Renal pelvis (tissue), 12 donors: ENCODE results near the gene DYNLT1. TPM values are rescaled to one million over a fixed set of nuclear protein-coding genes. Genes with fewer than 3 reads are reported as not detected.
"Not testable (repeated sequence)": the region's sequence is repeated elsewhere in the genome, so short reads cannot be mapped to it uniquely, and the experiment has no call there.

Experiments used
- DNase-seq: peaks from one replicate; pipeline ENCODE4 v3.0.0-alpha.2; 2013
- long read RNA-seq, 16 experiments: transcript quantifications; one replicate each; lab custom pipeline, GENCODE V29; 2026
- polyA plus RNA-seq, 3 donors: library from polyadenylated mRNA; unstranded; fragments of 120-200 nt; gene quantifications; one replicate each; pipeline ENCODE4 v1.2.1, GENCODE V29; 2013; ENCODE audit not compliant: insufficient read length in 3 of 3

Gene DYNLT1
- polyA plus RNA-seq = 100 to 1,000 TPM; 151 to 177 (median 176) TPM
- long read RNA-seq, donor 1, transcript DYNLT1-203 (5 exons, 726 nt) = major isoform, 124 of 164 reads
- long read RNA-seq, donor 1, partial matches to known transcripts = 31 of 164 reads
- long read RNA-seq, donor 1, other reads (novel, unspliced or antisense) = 8 of 164 reads
- long read RNA-seq, donor 2, transcript DYNLT1-203 (5 exons, 726 nt) = major isoform, 139 of 172 reads
- long read RNA-seq, donor 2, partial matches to known transcripts = 24 of 172 reads
- long read RNA-seq, donor 2, other reads (novel, unspliced or antisense) = 5 of 172 reads
- long read RNA-seq, donor 3, transcript DYNLT1-203 (5 exons, 726 nt) = major isoform, 153 of 186 reads
- long read RNA-seq, donor 3, partial matches to known transcripts = 22 of 186 reads
- long read RNA-seq, donor 3, other reads (novel, unspliced or antisense) = 10 of 186 reads
- long read RNA-seq, donor 4, transcript DYNLT1-203 (5 exons, 726 nt) = major isoform, 165 of 202 reads
- long read RNA-seq, donor 4, partial matches to known transcripts = 23 of 202 reads
- long read RNA-seq, donor 4, other reads (novel, unspliced or antisense) = 12 of 202 reads
- long read RNA-seq, donor 5, transcript DYNLT1-203 (5 exons, 726 nt) = major isoform, 82 of 97 reads
- long read RNA-seq, donor 5, partial matches to known transcripts = 14 of 97 reads
- long read RNA-seq, donor 5, other reads (novel, unspliced or antisense) = 0 of 97 reads
- long read RNA-seq, donor 6, transcript DYNLT1-203 (5 exons, 726 nt) = major isoform, 132 of 151 reads
- long read RNA-seq, donor 6, partial matches to known transcripts = 11 of 151 reads
- long read RNA-seq, donor 6, other reads (novel, unspliced or antisense) = 5 of 151 reads
- long read RNA-seq, donor 7, transcript DYNLT1-203 (5 exons, 726 nt) = major isoform, 139 of 179 reads
- long read RNA-seq, donor 7, partial matches to known transcripts = 31 of 179 reads
- long read RNA-seq, donor 7, other reads (novel, unspliced or antisense) = 7 of 179 reads
- long read RNA-seq, donor 8, transcript DYNLT1-203 (5 exons, 726 nt) = major isoform, 47 of 47 reads
- long read RNA-seq, donor 8, partial matches to known transcripts = 0 of 47 reads
- long read RNA-seq, donor 8, other reads (novel, unspliced or antisense) = 0 of 47 reads
- long read RNA-seq, donor 9, transcript DYNLT1-203 (5 exons, 726 nt) = major isoform, 154 of 209 reads
- long read RNA-seq, donor 9, partial matches to known transcripts = 51 of 209 reads
- long read RNA-seq, donor 9, other reads (novel, unspliced or antisense) = 0 of 209 reads
- long read RNA-seq, donor 10, transcript DYNLT1-201 (3 exons, 774 nt) = minor isoform, 5 of 116 reads
- long read RNA-seq, donor 10, transcript DYNLT1-203 (5 exons, 726 nt) = major isoform, 100 of 116 reads
- long read RNA-seq, donor 10, partial matches to known transcripts = 11 of 116 reads
- long read RNA-seq, donor 10, other reads (novel, unspliced or antisense) = 0 of 116 reads
- long read RNA-seq, donor 11, transcript DYNLT1-203 (5 exons, 726 nt) = major isoform, 99 of 112 reads
- long read RNA-seq, donor 11, partial matches to known transcripts = 13 of 112 reads
- long read RNA-seq, donor 11, other reads (novel, unspliced or antisense) = 0 of 112 reads
- long read RNA-seq, donor 12, transcript DYNLT1-203 (5 exons, 726 nt) = major isoform, 150 of 180 reads
- long read RNA-seq, donor 12, partial matches to known transcripts = 26 of 180 reads
- long read RNA-seq, donor 12, other reads (novel, unspliced or antisense) = 0 of 180 reads
- long read RNA-seq, donor 13, transcript DYNLT1-203 (5 exons, 726 nt) = major isoform, 77 of 95 reads
- long read RNA-seq, donor 13, partial matches to known transcripts = 16 of 95 reads
- long read RNA-seq, donor 13, other reads (novel, unspliced or antisense) = 0 of 95 reads
- long read RNA-seq, donor 14, transcript DYNLT1-203 (5 exons, 726 nt) = major isoform, 222 of 280 reads
- long read RNA-seq, donor 14, partial matches to known transcripts = 42 of 280 reads
- long read RNA-seq, donor 14, other reads (novel, unspliced or antisense) = 12 of 280 reads
- long read RNA-seq, donor 15, transcript DYNLT1-203 (5 exons, 726 nt) = major isoform, 153 of 222 reads
- long read RNA-seq, donor 15, partial matches to known transcripts = 53 of 222 reads
- long read RNA-seq, donor 15, other reads (novel, unspliced or antisense) = 14 of 222 reads
- long read RNA-seq, donor 16, transcript DYNLT1-203 (5 exons, 726 nt) = major isoform, 179 of 255 reads
- long read RNA-seq, donor 16, partial matches to known transcripts = 63 of 255 reads
- long read RNA-seq, donor 16, other reads (novel, unspliced or antisense) = 10 of 255 reads

DNA sequence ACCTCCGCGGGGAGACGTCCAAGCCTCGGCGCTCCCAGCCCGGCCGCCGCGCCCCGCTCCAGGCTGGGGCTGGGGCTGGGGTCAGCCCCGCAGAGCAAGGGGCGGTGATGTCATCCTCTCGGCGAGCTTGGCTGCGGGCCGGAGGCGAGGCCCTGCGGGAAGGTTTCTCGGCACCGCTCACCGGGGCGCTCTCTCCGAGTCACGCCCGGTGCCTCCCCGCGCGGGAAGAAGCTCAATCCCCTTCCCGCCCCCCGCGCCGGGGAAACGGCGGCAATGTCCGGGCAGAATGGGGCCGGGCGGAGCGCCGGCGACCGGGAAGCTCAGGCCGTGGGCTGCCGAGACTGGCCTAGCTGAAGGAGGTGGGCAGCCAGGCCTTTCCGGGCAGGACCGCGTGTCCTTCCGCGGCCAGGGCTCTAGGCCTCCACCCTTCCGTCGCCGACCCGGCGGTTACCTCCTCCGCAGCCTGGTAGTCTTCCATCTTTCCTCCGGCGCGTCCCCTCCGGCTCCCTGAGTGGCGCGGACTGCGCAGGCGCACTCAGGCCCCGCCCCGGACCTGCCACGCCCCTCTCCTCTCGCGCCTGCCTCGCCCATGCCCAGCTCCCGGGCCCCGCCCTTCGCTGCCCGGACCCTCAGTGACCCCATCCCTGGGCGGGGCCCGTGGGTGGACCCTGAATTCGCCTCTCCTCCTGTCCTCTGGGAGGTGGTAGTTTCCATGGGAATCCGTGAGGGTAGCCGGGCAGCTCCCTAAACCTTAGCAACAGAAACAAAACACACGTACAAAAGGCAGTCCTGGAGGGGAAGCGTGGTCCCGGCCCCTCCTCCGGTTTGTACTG, at the start of gene DYNLT1:
Gene DYNLT1, minus strand, starts transcription at position 513 of the 833 bp plus-strand sequence. Its CDS starts 35 bp downstream, at position 478.
- peak; percentile 94 for DNase-seq

DNA sequence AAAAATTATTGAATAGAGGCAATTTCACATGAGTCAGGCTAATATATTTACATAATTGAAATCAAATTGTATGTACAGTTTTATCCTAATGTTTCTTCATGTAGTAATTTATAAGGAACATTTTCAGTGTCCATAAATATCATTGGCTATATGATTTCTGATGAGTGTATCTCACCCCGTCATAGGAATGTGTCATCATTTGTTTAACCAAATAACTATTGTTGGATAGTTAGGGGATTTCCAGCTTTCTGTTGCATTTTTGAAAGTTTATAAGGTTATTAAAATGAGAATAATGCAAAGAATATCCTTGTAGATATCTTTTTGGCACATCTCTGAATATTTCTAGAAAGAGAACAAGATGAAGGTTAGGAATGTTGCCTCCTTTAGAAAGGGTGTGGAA, 44.3 kb upstream of the DYNLT1 start:
- DNase-seq = no peak

DNA sequence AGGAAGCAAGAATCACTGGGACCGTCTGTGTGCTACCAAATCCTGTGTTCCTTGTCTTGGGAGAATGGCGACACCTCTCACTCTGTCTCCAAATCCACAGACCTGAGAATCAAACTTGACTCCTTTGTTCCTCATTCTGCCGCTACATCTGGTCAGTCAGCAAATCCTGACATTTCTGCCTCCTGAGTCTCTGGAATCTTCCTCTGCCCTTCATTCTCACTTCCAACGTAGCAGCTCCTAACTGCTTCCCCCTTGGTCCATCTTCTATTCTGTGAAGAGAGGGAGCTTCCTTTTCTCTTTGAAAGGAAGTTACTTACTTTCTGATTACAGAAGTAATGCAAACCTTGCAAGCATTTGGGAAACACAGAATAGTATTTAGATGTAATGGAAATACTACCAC, 43.0 kb upstream of the DYNLT1 start:
- no peak for DNase-seq

DNA sequence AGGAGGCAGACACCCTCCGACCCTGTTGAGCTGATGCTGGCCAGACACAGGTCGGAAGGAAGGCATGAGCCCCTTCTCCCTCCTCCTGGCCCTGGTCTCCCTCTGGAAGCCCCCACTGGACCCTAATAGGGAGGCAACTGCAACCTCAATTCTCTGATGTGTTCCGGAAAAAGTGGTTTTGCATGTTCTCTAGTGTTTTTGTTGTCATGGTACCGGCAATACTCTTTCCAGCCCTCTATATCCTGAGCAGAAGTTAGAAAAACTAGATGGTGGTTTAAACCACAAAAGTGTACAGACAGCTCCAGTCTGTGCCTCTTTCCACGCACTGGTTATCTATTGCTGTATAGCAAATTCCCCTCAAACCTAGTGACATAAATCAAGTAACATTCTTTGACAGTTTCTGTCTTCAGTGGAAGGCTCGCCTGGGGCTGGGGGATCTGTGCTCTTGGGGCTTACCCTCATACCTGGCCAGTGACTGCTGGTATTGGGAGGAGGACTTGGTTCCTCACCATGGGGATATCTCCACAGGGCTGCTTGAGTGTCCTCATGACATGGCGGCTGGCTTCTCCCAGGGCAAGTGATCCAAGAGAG, 42.3 kb upstream of the DYNLT1 start:
- no peak for DNase-seq

DNA sequence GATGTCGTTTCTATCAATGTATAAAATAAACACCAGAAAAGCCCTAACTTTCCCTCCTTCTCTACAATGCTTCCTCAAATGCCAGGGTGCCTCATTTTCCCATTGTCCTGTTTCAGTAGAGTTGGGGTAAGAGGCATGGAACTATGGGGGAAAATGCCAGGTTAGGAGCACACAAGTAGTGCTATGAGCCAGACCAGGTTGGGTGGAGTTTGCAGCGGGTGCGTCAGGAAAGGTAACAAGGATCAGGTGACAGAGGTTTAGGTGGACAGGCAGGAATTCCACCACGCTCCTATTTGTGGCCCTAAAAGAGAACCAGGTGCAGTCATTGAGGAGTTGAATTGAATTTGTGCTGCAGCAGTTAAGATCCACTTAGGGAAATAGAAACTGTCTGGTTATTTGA, 41.8 kb upstream of the DYNLT1 start:
- DNase-seq = no peak

DNA sequence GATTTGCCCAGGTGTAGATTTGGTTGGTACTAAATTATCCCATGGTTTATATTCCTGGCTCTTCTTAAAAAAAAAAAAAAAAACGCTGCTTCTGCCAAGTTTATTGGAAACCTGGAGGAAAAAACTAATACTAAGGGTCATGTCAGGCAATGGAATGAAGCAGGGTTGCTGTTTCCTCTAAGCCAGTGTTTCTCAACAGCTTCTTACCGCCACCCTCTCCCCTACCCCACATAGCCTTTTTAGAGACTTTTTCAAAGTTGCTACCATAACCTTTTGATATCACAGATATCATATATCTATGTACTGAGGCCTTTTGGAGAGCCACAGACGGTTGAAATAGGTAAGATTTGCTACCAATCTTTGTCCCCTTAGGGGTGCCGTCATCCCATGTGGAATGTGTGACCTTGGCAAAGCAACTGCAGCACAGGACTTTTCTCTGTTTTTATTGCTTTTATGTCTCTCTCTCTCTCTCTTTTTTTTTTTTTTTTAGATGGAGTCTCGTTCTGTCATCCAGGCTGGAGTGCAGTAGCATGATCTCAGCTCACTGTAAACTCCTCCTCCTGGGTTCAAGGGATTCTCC, 40.3 kb upstream of the DYNLT1 start:
- no peak for DNase-seq

DNA sequence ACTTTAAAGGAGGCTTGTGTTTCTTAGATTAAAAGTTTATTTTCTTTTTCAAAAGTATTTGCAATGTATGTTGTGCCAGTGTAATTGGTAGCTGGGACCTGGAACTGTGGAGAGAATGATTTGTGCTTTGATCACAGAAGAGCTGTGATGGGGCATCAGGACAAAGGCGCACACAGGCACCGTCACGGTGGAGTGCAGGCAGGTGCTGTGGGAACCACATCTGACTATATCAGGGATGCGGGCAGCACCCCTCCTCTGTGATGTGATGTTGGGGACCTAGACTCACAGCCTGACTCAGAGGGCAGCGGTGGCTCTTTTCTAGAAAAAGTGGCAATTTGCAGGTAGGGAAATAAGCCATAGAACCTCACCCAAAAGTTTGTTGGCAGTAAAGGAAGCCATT, 39.8 kb upstream of the DYNLT1 start:
- DNase-seq = no peak

DNA sequence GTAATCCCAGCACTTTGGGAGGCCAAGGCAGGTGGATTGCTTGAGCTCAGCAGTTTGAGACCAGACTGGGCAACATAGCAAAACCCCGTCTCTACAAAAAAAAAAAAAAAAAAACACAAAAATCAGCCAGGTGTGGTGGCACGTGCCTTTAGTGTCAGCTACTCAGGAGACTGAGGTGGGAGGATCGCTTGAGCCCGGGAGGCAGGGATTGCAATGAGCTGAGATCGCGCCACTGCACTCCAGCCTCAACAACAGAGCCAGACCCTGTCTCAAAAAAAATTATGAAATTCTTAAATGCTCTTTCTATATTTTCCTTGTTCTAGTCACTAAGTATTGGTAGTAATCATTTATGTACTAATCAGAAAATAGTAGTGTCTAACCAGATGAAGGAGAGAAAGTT, 35.9 kb upstream of the DYNLT1 start:
- DNase-seq = no peak

DNA sequence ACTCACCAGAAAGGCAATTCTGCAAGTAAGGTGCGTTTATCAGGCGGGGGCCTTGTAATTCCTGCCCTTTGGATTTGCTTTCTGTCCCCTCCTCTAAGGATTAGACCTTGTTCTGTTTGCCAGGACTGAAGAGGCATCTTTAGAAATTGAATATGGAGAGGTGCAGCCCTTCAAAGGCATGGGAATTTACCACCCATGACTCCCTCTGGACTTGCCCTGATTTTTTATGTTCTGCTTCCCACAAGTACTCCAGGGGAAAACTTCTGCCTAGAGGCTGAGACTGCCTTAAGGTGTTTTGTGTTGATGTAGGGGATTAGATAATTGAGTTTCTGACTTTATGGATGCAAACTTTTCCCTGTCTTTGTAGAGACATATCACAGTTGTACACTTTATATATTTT, 35.5 kb upstream of the DYNLT1 start:
- DNase-seq = no peak

DNA sequence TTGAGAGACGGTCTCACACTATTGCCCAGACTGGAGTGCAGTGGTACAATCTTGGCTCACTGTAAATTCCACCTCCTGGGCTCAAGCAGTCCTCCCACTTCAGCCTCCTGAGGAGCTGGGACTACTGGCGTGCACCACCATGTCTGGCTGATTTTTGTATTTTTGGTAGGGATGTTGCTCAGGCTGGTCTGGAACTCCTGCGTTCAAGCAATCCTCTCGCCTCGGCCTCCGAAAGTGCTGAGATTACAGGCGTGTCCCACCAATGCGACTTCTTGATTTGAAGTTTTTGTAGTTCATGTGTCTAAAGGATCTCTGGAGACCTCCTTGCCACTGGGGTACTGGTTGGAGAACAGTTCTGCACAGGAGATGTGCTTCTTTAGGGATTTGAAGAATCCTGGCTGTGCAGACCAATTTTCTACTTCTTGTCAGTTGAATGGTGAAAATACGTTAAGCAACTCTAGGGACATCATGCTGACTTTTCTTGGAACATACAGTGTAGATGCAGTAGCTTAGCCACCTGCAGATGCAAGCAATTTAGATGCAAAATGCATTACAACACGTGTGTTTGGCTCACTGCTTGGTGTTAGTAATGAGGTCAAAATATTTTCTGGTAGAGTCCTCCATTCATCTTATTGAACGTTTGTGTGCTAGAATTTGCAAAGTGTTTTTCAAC, 33.5 kb upstream of the DYNLT1 start:
- DNase-seq = no peak

DNA sequence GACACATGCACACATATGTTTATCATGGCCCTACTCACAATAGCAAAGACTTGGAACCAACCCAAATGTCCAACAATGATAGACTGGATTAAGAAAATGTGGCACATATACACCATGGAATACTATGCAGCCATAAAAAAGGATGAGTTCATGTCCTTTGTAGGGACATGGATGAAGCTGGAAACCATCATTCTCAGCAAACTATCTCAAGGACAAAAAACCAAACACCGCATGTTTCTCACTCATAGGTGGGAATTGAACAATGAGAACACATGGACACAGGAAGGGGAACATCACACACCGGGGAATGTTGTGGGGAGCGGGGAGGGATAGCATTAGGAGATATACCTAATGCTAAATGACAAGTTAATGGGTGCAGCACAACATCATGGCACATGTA, 32.6 kb upstream of the DYNLT1 start:
- DNase-seq = not testable (repeated sequence)

DNA sequence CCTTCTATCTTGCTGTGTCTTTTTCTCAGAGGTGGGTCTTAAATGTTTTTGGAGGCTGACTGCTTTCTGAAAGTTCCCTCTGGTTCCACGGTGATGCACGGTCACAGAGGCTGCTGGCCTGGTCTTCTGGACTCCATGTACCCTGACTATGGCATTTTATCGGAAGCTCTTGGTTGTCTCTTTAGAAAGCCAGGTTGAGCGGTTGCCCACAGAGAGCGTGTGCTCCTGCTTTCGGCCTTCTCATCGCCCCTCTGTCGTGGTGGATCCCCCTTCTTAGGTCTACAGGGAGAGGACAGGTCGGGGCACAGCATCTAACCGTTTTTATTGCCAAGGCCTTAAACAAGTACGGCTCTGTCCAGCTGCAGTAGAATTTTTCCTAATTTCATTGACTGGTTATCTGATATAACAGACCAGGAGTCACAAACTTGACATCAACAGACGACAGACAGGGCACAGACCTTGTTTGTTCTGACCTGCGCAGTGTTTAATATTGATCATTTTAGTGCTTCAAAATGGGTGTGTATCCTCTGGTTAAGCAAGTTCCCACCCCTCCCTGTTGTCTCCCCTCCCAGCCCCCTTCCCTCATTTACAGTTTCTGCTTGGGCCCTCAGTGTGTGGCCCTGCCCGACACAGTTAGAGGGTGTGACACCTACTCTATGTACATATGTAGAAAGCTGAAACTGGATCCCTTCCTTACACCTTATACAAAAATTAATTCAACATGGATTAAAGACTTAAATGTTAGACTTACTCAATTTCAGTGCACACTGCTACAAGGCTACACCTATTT, 30.0 kb upstream of the DYNLT1 start:
- DNase-seq = no peak

DNA sequence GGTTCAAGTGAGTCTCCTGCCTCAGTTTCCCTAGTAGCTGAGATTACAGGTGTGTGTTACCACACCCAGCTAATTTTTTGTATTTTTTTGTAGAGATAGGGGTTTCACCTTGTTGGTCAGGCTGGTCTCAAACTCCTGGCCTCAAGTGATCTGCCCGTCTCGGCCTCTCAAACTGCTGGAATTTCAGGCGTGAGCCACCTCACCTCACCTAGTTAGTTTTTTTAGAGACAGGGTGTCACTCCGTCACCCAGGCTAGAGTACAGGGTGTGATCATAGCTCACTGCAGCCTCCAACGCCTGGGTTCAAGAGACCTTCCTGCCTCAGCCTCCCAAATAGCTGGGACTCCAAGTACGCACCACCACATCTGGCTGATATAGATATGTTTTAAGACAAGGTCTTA, 28.2 kb upstream of the DYNLT1 start:
- no peak for DNase-seq

DNA sequence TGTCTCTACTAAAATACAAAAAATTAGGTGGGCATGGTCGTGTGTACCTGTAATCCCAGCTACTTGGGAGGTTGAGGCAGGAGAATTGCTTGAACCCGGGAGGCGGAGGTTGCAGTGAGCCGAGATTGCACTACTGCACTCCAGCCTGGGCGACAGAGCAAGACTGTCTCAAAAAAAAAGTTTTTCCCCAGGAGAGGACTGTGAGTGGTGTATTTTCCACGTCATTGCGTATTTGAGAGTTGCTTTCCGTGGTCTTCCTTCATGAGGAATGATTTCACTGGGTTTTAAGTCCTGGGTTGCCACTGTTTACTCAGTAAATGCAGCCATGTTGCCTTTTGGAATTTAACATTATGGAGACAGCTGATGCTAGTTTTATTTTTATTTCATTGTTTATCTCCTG, 27.6 kb upstream of the DYNLT1 start:
- DNase-seq = not testable (repeated sequence)

DNA sequence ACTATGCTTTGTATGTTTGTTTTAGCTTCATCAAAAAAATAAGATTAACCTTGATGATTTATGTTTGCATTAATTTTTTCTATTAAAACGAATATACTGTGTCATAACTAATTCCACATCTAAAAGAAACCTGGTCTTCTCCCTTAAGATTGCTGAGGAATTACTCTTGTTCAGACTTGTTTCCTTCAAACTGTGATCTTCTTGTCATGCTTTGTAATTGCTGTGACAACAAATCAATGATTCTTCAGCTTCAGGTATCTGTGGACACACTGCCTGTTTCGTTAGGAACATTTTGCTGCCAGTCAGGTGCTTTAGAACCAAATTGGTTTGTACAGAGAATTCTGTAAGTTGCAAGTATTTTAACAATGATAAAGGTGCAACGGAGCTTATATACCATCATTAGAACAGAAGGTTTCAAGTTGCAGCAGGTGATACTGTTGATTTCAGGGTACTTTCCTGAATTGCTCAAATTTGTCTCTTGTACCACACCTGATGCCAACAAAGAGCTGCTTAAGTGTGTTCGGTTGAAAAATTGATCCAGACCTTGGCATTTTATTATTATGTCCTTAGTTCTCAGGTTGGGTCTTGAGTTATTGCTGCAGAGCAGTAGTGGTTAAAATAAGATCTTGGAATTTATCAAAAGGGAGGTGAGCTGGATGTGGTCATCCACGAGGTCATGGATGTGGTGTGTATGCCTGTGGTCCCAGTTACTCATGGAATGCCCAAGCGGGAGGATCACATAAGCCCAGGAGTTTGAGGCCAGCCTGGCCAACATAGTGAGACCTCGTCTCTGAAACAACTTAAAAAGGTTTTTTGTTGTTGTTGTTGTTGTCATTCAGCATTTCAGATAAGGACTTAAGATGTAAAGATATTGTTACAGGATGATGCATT, 24.8 kb upstream of the DYNLT1 start:
- no peak for DNase-seq
